ENCODE measurements around the gene ARHGAP45.

The ARHGAP45 gene

DNA sequence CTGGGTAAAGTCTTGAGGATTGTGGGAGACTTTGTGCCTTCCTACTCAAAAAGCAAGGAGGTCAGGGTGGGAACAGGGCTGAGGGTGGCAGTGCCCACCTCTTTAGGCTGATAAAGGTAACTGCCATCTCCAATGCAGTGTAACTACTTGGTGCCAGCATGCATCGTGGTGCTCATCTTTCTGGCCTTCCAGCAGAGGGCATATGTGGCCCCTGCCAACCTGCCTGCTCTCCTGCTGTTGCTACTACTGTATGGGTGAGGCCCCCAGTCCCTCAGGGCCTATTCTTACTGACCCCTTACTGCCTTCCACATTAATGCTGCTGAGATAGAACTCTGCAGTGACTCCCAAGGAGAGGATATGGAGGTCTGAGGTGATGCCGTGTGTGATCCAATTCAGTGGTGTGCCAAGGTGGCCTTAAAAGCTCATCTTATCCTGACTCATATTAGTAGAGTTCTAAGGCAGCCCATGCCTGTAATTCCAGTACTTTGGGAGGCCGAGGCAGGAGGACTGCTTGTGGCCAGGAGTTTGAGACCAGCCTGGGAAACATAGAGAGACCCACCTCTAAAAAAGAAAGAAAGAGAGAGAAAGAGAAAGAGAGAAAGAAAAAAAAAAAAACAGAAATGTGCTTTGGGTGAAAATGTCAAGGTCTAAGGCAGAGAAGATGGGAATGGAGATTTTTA, 9.7 kb upstream of the ARHGAP45 start:
- DNase-seq: no peak

DNA sequence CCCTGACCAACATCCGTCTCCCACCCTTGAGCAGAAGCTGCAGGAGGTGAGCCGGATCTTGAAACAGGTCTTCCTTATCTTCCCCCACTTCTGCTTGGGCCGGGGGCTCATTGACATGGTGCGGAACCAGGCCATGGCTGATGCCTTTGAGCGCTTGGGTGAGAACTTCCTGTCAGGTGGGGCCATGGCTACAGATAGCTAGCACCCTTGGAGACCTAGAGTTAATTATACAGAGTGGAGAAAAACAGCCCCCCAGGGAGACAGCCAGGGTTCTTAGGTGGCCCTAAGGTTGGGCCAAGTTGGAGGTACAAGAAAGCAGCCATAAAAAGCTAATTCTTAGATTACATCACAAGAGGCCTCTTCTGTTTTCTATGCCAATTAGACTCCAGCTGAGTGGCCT, 8.9 kb upstream of the ARHGAP45 start:
- DNase-seq: no peak

DNA sequence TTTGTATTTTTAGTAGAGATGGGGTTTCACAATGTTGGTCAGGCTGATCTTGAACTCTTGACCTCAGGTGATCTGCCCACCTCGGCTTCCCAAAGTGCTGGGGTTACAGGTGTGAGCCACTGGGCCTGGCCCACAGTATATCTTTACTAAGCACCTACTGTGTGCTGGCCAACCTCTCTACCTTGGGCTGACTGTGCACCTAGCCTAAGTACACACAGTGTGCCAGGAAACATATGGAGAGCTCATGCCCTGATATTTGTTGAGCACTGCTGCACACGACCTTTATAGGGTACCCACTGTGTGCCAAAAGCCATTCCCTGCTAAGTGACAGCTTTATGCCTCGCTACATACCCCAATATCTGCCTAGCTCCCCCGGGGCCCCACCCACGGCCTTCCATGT, 6.3 kb upstream of the ARHGAP45 start:
- DNase-seq: no peak

DNA sequence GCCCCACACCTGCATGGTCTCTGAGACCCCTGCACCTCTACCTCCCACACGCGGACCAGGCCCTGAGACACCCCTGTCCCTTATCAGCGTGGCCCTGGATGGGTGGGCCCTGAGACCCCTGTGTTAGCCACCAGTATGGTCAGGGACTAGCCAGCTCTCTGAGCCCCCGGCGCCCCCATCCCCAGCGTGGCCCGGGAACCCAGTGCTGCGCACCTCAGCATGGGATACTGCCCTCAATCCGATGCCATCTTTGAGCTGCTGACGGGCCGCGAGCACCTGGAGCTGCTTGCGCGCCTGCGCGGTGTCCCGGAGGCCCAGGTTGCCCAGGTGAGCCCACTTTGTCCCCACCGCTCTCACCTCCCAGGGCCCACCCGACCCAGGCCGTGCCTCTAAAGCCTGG, 5.0 kb upstream of the ARHGAP45 start:
- no peak for DNase-seq

DNA sequence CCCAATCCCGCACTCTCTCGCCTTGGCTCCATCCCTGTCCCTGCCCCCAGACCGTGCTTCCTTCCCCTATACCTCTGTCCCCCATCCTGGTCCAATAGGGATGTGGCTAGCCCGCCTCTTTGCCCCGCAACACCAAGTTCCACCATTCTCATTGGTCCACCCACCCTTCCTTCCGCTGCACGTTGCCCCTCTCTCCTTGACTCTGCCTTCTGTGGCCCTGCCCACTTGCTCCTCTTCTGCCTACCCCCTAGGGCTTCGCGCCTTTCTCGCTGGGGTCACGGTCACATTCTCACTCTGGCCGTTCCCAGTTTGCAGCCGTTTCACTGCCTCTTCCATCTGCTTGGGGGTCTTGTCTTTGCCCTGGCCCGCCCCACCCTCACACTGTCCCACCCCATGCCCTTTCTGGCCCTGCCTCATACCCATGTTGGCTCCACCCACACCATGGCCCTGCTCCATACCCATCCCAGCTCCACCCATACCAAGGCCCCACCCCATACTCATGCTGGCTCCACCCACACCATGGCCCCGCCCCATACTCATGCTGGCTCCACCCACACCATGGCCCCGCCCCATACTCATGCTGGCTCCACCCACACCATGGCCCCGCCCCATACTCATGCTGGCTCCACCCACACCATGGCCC, 4.5 kb upstream of the ARHGAP45 start:
- no peak for DNase-seq

DNA sequence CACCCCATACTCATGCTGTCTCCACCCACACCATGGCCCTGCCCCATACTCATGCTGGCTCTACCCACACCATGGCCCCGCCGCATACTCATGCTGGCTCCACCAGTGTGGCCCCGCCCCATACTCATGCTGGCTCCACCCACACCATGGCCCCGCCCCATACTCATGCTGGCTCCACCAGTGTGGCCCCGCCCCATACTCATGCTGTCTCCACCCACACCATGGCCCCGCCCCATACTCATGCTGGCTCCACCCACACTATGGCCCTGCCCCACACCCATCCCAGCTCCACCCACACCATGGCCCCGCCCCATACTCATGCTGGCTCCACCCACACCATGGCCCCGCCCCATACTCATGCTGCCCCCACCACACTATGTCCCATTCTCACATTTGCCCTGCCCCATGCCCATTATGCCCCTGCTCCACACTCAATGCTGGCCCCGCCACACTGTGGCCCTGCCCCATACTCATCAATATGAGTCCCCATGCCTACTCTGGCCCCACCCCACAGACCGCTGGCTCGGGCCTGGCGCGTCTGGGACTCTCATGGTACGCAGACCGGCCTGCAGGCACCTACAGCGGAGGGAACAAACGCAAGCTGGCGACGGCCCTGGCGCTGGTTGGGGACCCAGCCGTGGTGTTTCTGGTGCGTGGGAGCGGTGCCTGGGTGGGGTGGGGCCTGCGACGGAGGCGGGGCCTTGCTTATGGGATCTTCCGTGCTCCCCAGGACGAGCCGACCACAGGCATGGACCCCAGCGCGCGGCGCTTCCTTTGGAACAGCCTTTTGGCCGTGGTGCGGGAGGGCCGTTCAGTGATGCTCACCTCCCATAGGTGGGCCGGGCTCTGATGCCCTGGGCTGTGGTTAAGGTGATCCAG, 3.7 kb upstream of the ARHGAP45 start:
- DNase-seq: no peak

DNA sequence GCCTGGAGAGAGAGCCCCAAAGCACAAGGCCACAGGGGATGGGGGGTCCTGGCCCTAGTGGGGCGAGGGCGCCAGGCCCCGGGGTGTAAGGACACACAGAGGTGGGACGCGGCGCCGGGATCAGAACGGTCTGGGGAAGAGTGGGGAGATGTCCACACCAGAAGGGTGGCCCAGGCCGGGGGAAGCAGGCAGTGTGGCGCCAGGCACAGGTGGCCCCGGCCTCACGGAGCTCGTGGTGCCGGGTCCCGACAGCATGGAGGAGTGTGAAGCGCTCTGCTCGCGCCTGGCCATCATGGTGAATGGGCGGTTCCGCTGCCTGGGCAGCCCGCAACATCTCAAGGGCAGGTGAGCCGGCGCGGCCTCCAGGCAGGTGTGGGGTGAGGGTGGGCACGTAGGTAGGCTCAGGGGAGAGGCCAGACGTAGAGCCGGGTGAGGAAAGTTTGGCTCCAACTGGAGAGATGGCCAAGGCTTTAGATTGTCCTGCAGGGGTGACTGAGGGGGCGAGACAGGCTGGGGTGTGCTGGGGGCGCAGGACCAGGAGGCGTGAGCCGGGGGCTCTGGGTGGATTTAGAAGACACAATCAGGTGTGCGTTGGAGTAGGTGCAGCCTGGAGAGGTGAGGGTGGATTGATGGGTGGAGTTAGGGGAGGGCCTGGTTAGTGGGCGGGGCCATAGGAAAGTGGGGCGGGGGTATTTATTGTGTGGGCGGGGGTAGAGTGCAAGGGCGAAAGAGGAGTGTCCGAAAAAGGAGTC, 2.9 kb upstream of the ARHGAP45 start:
- no peak for DNase-seq

DNA sequence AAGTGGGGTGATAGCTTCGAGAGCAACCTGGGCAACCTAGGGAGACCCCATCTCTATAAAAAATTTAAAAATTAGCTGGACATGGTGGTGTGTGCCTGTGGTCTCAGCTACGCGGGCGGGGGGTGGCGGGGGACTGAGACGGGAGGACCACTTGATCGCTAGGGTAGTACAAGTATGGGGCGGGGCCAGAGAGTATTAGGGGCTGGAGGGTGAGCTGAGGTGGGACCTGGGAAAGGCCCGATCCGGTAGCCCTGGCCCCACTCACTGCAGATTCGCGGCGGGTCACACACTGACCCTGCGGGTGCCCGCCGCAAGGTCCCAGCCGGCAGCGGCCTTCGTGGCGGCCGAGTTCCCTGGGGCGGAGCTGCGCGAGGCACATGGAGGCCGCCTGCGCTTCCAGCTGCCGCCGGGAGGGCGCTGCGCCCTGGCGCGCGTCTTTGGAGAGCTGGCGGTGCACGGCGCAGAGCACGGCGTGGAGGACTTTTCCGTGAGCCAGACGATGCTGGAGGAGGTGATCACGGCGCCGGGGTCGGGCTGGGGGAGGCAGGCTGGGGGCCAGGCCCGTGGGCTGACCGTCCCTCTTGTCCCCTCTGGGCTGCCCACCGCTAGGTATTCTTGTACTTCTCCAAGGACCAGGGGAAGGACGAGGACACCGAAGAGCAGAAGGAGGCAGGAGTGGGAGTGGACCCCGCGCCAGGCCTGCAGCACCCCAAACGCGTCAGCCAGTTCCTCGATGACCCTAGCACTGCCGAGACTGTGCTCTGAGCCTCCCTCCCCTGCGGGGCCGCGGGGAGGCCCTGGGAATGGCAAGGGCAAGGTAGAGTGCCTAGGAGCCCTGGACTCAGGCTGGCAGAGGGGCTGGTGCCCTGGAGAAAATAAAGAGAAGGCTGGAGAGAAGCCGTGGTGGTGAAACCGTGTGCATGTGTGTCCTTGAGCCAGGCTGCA, 2.0 kb upstream of the ARHGAP45 start:
- DNase-seq: no peak

DNA sequence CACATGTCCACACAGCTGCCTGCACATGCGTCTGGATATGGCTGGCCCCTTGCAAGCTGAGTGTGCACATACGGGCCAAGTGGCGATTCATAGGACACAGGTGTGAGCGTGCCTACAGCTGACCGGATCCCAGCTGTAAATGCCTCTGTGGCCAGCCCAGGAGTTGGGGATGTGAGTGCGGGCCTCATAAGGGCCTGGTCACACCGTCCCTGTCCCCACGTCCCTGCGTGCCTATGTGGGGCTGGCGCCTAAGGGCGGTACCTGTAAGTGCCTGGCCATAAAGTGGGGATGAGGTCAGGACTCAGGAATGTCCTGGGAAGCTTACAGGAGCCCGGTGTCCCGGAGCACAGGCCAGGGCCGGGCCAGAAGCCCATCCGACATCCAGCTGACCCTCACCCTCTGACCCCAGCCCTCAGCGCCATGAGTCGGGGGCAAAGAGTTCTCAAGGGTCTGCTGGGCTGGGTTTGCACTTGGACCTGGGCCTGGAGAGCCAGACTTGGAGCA, 1.3 kb upstream of the ARHGAP45 start:
- DNase-seq: no peak

DNA sequence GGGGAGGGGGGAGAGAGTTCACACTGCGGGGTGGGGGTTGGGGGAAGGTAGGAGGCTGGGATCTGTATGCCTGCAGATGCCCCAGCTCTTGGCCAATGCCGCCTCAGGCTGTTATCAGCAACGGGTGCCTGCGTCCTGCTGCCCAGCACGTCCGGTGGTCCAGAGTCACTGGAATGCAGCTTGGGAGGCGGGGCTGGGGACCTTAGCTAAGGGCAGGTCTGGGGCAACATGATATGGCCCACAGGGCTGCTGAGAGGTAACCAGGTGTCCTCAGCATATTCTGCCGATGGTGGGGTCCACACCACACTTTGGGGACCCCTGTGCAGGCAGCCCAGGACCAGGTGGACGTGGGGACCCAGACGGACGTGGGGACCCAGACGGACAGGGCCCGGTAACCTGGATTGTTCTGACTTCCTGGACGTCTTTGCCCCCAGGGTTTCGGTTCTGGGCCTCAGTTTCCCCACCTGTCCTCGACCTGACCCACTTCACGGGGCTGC, 668 bp upstream of the ARHGAP45 start:
- DNase-seq: no peak

DNA sequence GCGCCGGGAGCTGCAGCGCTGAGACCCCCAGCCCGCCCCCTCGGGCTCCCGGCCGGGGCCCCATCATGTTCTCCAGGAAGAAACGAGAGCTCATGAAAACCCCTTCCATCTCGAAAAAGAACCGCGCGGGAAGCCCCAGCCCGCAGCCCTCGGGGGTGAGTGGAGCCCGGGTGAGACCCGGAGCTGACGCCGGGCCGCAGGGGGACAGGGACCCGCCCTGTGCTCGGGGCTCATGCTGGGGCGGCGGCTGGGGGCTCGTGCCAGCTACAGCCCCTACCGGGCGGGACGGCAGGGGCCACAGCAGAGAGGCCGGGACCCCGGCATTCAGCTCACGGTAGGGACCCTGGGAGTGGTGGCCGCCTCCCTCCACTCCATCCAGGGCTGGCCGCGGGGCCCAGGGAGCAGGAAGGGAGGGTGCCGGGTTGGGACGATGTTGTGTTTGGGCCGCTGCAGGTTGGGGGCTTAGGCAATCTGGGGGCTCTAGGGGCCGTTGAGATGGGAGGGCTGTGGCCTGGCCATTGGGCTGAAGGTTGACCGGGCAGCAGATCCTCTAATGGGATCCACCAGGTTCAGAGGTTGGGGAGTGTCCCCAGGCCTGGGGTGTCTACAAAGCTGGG, 482 bp downstream of the ARHGAP45 start:
- DNase-seq: no peak

DNA sequence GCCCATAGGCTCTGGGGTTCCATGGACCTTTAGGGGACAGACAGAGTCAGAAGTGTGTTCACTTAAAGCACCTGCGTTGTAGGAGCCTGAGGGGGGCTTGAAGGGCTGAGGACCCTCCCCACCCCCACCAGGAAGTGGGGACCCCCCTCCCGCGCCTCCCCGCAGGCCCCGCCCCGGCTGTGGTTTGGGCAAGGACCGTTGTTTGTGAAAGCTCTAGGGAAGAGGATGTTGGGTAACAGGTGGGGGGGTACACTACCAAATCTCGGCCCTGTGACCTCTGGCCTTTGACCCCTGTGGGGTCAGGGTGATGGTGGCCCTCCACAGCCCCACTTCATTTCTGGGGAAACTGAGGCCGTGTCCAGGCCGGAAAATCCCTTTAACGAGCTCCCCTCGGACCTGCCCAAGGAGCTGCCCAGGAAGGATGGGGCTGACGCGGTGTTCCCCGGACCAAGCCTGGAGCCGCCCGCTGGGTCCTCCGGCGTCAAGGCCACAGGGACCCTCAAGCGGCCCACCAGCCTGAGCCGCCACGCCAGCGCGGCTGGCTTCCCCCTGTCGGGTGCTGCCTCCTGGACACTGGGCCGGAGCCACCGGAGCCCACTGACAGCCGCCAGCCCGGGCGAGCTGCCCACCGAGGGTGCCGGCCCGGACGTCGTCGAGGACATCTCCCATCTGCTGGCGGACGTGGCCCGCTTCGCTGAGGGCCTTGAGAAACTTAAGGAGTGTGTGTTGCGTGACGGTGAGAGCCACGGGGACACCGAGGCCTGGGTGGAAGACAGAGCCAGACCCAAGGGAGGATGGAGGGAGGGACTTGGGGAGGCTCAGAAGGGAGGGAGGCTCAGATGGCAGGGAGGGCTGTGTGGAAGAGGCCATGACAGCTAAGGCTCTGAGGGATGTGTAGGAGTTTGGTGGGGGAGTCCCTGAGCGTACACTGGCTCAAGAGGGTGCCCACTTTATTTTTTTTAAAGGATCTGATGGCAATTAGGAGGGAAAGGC, 1.3 kb downstream of the ARHGAP45 start:
- no peak for DNase-seq

DNA sequence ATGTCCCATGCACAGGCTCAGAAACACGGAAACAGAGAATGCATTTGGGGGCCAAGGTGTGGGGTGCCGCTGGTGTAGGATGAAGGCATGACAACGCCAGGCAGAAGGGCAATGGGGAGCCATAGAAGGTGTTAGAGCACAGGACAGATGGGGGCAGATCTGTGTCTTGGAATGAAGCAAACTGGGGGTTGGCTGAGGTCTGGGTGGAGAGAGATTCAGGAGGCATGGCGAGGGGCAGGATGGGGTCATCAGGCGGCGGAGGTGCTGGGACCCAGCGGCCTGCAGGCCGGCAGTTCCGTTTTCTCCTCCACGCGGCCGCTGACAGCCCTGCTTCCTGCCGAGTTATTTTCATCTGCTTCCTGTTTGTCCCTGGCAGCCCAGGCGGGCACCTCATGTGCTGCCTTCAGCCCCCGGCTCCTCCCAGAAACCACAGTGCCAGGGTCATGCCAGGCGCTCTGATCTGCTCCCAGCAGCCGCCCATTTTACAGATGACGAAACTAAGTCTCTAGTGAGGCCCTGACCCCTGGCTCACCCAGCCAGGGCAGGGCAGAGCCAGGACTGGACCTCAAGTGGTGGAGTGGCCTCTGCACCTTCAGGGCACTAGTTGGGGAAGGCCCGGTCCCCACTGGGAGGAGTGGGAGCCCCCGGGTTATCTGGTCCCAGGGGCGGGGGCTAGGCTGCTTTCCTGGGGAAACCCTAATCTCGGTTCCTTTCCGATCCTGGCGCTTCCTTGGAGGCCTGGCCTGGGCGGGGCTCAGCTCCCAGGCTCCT, 2.2 kb downstream of the ARHGAP45 start:
- no peak for DNase-seq

DNA sequence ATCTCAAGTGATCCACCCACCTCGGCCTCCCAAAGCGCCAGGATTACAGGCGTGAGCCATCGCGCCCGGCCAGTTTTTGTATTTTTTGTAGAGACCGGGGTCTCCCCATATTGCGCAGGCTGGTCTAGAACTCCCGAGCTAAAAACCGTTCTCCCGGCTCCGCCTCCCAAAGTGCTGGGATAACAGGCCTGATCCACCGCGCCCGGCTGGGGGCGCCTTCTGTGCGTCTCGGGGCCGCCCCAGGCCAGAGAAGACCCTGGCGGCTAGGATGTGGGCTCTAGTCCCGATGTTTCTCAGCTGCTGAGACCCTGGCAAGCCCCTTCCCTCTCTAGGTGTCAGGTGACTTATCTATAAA, 3.6 kb downstream of the ARHGAP45 start:
- DNase-seq: no peak

DNA sequence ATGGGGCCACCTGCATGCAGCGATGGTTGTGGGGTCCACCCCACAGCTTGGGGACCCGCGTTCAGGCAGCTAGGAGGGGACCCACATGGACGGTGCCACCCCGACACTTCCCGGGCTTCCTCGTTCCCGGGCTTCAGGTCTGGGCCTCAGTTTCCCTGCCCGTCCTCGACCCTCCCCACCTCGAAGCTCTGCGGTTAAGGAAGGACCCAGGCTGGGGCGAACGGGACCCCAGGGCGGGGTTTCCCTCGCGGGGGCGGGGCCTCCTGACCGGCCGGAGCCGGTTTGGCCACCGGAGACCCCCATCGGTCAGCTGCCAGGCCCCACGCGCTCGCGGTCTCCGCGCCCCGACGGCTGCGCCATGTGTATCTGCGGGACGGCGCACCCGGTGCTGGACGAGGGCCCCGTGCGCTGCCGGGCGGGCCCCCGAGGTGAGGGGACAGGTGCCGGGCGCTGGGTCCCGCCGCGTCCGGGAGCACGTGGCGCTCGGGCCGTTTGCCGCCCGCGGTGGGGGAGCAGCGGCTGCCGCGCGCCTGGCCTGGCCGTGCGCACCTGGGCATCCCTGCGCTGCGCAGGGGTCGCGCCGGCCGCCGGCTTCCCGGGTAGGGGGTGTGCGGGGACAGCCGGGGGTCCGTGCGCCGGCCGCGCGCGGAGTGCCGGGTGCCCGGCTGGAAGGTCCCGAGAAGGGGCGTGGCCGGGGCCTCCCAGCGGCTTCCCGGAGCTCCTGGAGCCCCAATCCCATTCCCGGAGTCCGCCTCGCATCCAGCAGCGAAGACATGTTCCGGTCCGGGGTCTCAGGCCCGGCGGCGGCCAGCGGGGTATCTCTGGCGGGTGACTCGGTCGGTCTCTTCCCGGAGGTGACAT, 4.2 kb downstream of the ARHGAP45 start:
- no peak for DNase-seq

DNA sequence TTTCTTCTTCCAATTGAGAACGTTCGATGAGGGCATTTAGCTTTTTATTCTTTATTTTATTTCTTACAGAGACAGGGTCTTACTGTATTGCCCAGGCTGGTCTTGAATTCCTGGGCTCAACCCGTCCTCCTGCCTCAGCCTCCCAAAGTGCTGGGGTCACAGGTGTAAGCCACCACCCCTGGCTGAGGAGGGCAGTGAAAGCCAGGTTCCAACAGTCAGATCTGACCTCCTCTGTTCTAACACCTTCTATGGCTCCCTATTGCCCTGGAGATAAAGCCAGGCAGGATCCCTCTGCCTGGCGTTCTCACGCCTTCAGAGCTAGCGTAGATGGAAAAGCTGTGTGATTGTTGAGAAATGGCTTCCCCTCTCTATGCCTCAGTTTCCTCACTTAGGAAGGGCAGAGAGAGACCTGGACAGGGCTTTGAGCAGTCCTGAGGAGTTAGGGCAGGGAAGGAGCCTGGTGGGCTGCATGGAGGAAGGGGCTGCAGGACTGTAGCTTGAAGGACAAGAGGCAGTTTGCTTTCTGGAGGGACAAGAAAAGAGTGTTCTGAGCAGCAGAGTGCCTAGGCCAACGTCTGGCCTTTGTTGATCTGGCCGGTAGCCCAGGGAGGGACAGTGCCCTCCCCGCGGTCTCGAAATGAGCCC, 5.5 kb downstream of the ARHGAP45 start:
- DNase-seq: no peak
